ENCODE results near the gene SEC24C.
"Not testable (repeated sequence)": the region's sequence is repeated elsewhere in the genome, so short reads cannot be mapped to it uniquely, and the experiment has no call there.

Gene SEC24C

GRCh38 chr10:73743905-73744663 is at the start of gene SEC24C:
Gene SEC24C (plus strand): TSS chr10:73744372. CDS start chr10:73746833, 2,461 bp downstream.
- DNase-seq (ENCODE audit: low read depth, low spot score) = peak; percentile 98

- not testable (repeated sequence) for DNase-seq (ENCODE audit: low read depth, low spot score)
These were observed 48.9 kb upstream of the SEC24C start for GRCh38 chr10:73695302-73695701.

GRCh38 chr10:73697675-73698159 is 46.5 kb upstream of the SEC24C start, which contains the start of gene AGAP5:
Gene AGAP5 (minus strand): TSS chr10:73698109. CDS start chr10:73697755, 354 bp downstream.
- DNase-seq (ENCODE audit: low read depth, low spot score) = not testable (repeated sequence)

- not testable (repeated sequence) for DNase-seq (ENCODE audit: low read depth, low spot score)
These were observed 45.4 kb upstream of the SEC24C start for GRCh38 chr10:73698819-73699218.

- DNase-seq (ENCODE audit: low read depth, low spot score) = not testable (repeated sequence)
These were observed 40.2 kb upstream of the SEC24C start for GRCh38 chr10:73703924-73704323.

- DNase-seq (ENCODE audit: low read depth, low spot score) = not testable (repeated sequence)
These were observed 38.6 kb upstream of the SEC24C start for GRCh38 chr10:73705506-73706072.

GRCh38 chr10:73706488-73706887 is 37.7 kb upstream of the SEC24C start:
- not testable (repeated sequence) for DNase-seq (ENCODE audit: low read depth, low spot score)

GRCh38 chr10:73707628-73708027 is 36.5 kb upstream of the SEC24C start:
- not testable (repeated sequence) for DNase-seq (ENCODE audit: low read depth, low spot score)

GRCh38 chr10:73708122-73708521 is 36.0 kb upstream of the SEC24C start:
- DNase-seq (ENCODE audit: low read depth, low spot score) = not testable (repeated sequence)

- not testable (repeated sequence) for DNase-seq (ENCODE audit: low read depth, low spot score)
These were observed 32.5 kb upstream of the SEC24C start for GRCh38 chr10:73711683-73712082.

- peak; percentile 21 for DNase-seq (ENCODE audit: low read depth, low spot score)
These were observed 30.3 kb upstream of the SEC24C start for GRCh38 chr10:73713912-73714311.

- not testable (repeated sequence) for DNase-seq (ENCODE audit: low read depth, low spot score)
These were observed 29.7 kb upstream of the SEC24C start for GRCh38 chr10:73714483-73714882.

GRCh38 chr10:73715179-73716156 is 28.7 kb upstream of the SEC24C start:
- DNase-seq (ENCODE audit: low read depth, low spot score) = not testable (repeated sequence)

GRCh38 chr10:73716251-73716650 is 27.9 kb upstream of the SEC24C start:
- no peak for DNase-seq (ENCODE audit: low read depth, low spot score)

GRCh38 chr10:73717556-73717955 is 26.6 kb upstream of the SEC24C start:
- DNase-seq (ENCODE audit: low read depth, low spot score) = no peak

- not testable (repeated sequence) for DNase-seq (ENCODE audit: low read depth, low spot score)
These were observed 23.6 kb upstream of the SEC24C start for GRCh38 chr10:73720561-73720960.

- no peak for DNase-seq (ENCODE audit: low read depth, low spot score)
These were observed 20.7 kb upstream of the SEC24C start for GRCh38 chr10:73723516-73723915.

- not testable (repeated sequence) for DNase-seq (ENCODE audit: low read depth, low spot score)
These were observed 14.4 kb upstream of the SEC24C start for GRCh38 chr10:73729781-73730152.

- peak; percentile 94 for DNase-seq (ENCODE audit: low read depth, low spot score)
These were observed 13.8 kb upstream of the SEC24C start for GRCh38 chr10:73730153-73730906.

GRCh38 chr10:73731588-73732375 is 12.4 kb upstream of the SEC24C start:
- DNase-seq (ENCODE audit: low read depth, low spot score) = no peak
